Mesothelial cell of epicardium (in vitro differentiated cells): ENCODE data around the gene USP20. TPM values are rescaled to one million over a fixed set of nuclear protein-coding genes. Genes with fewer than 3 reads are reported as not detected.
A peak's percentile ranks its signal among the peaks of the same experiment; 100 is the strongest.

Source experiments
- DNase-seq, 2 experiments: peaks; one replicate each; pipeline ENCODE4 v3.0.0; 2021; ENCODE audit warnings: low spot score in 2 of 2; ENCODE audit not compliant: unreplicated experiment in 2 of 2
- H3K27ac Mint-ChIP-seq: 2 replicates; pipeline ENCODE4 v1.8.0; 2021; ENCODE audit warnings: mixed read lengths
- H3K27me3 Mint-ChIP-seq: 2 replicates; pipeline ENCODE4 v1.8.0; 2021; ENCODE audit warnings: low read depth, mixed read lengths
- H3K36me3 Mint-ChIP-seq: 2 replicates; pipeline ENCODE4 v1.8.0; 2021; ENCODE audit warnings: mixed read lengths
- H3K4me1 Mint-ChIP-seq: 2 replicates; pipeline ENCODE4 v1.8.0; 2021; ENCODE audit warnings: mixed read lengths
- H3K4me3 Mint-ChIP-seq: 2 replicates; pipeline ENCODE4 v1.8.0; 2021; ENCODE audit warnings: mild to moderate bottlenecking, moderate library complexity, mixed read lengths
- H3K9me3 Mint-ChIP-seq: 2 replicates; pipeline ENCODE4 v1.8.0; 2021; ENCODE audit warnings: mixed read lengths
- CTCF ChIP-seq: fragments of 200-600 bp; sonication (generic); IDR thresholded peaks from one replicate; pipeline ENCODE4 v1.5.0; 2021; ENCODE audit warnings: antibody characterized with exemption; ENCODE audit not compliant: unreplicated experiment
- total RNA-seq: library from RNA; stranded (reverse); gene quantifications from 3 replicates; pipeline ENCODE4 v1.2.1, GENCODE V29; 2021

The USP20 gene
- total RNA-seq, 1 donor from 2014 or later: 47.7 TPM

- TF ChIP-seq CTCF: no peak
- no peak for DNase-seq
- Mint-ChIP-seq H3K27ac (peak overlapping the region; percentile 51), H3K4me1 (peaks cover 30% of the 10 kb centered on the region), H3K9me3 (no peaks in the 10 kb centered on the region), H3K4me3 (no peak overlapping the region), H3K36me3 (peaks cover 18% of the 10 kb centered on the region), H3K27me3 (no peaks in the 10 kb centered on the region)
These were observed 14.6 kb downstream of the USP20 start for GRCh38 chr9:129849901-129850300.

- Mint-ChIP-seq H3K36me3 (peaks cover 27% of the 10 kb centered on the region), H3K27ac (no peak overlapping the region), H3K27me3 (no peaks in the 10 kb centered on the region), H3K4me3 (no peak overlapping the region), H3K4me1 (peaks cover 30% of the 10 kb centered on the region), H3K9me3 (no peaks in the 10 kb centered on the region)
- DNase-seq: no peak
- TF ChIP-seq CTCF: no peak
These were observed 15.7 kb downstream of the USP20 start for GRCh38 chr9:129850821-129851550.

GRCh38 chr9:129851821-129852220 lies 16.6 kb downstream of the USP20 start:
- H3K27me3 Mint-ChIP-seq: no peaks in the 10 kb centered on the region
- peaks cover 32% of the 10 kb centered on the region for H3K36me3 Mint-ChIP-seq
- peak overlapping the region; percentile 81 for H3K27ac Mint-ChIP-seq
- no peak for TF ChIP-seq CTCF
- H3K4me1 Mint-ChIP-seq: peaks cover 30% of the 10 kb centered on the region
- no peaks in the 10 kb centered on the region for H3K9me3 Mint-ChIP-seq
- H3K4me3 Mint-ChIP-seq: no peak overlapping the region
- DNase-seq: no peak

- peak overlapping the region; percentile 72 for H3K27ac Mint-ChIP-seq
These were observed 17.3 kb downstream of the USP20 start for GRCh38 chr9:129852579-129852978.

GRCh38 chr9:129853614-129854013 lies 18.4 kb downstream of the USP20 start:
- peaks cover 38% of the 10 kb centered on the region for H3K36me3 Mint-ChIP-seq

More at GRCh38 chr9:129852579-129852978, 17.3 kb downstream of the USP20 start:
- no peaks in the 10 kb centered on the region for H3K27me3 Mint-ChIP-seq
- TF ChIP-seq CTCF: no peak
- H3K4me3 Mint-ChIP-seq: no peak overlapping the region
- H3K36me3 Mint-ChIP-seq: peaks cover 32% of the 10 kb centered on the region
- no peak for DNase-seq
- no peaks in the 10 kb centered on the region for H3K9me3 Mint-ChIP-seq
- peaks cover 30% of the 10 kb centered on the region for H3K4me1 Mint-ChIP-seq

More at GRCh38 chr9:129853614-129854013, 18.4 kb downstream of the USP20 start:
- Mint-ChIP-seq H3K4me1 (peaks cover 30% of the 10 kb centered on the region), H3K4me3 (no peak overlapping the region), H3K9me3 (no peaks in the 10 kb centered on the region), H3K27me3 (no peaks in the 10 kb centered on the region), H3K27ac (no peak overlapping the region)
- no peak for DNase-seq
- TF ChIP-seq CTCF: no peak
